Neural progenitor cell (in vitro differentiated cells): ENCODE measurements around the gene EGFL6.

Experiments
- EZH2 ChIP-seq: fragments of 200-600 bp; sonication (generic); IDR thresholded peaks from 2 replicates; pipeline ENCODE4 v1.6.1; 2017; ENCODE audit warnings: antibody characterized with exemption, mild to moderate bottlenecking, moderate library complexity
- EZH2phosphoT487 ChIP-seq: fragments of 200-600 bp; sonication (generic); IDR thresholded peaks from 2 replicates; pipeline ENCODE4 v1.6.1; 2017; ENCODE audit warnings: antibody characterized with exemption
- TF ChIP-seq, protein P1 (sequence below): fragments of 200-600 bp; sonication (generic); IDR thresholded peaks from 2 replicates; pipeline ENCODE4 v1.5.1; 2017; ENCODE audit warnings: antibody characterized with exemption, mild to moderate bottlenecking

- TF ChIP-seq, protein P1, sequence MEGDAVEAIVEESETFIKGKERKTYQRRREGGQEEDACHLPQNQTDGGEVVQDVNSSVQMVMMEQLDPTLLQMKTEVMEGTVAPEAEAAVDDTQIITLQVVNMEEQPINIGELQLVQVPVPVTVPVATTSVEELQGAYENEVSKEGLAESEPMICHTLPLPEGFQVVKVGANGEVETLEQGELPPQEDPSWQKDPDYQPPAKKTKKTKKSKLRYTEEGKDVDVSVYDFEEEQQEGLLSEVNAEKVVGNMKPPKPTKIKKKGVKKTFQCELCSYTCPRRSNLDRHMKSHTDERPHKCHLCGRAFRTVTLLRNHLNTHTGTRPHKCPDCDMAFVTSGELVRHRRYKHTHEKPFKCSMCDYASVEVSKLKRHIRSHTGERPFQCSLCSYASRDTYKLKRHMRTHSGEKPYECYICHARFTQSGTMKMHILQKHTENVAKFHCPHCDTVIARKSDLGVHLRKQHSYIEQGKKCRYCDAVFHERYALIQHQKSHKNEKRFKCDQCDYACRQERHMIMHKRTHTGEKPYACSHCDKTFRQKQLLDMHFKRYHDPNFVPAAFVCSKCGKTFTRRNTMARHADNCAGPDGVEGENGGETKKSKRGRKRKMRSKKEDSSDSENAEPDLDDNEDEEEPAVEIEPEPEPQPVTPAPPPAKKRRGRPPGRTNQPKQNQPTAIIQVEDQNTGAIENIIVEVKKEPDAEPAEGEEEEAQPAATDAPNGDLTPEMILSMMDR: no peak
- TF ChIP-seq EZH2phosphoT487: no peak
- TF ChIP-seq EZH2: no peak
Measured at GRCh38 chrX:13581554-13581953, 12.2 kb downstream of the EGFL6 start.
